ENCODE data around the gene AGK.

The AGK gene

GRCh38 chr7:141515941-141516340 is 35.3 kb upstream of the AGK start:
- DNase-seq (ENCODE audit: low read depth) = no peak
- H3K4me3 ChIP-seq (replicated peaks; ENCODE audit: low read depth, low read length) = no peak overlapping the region
- TF ChIP-seq CTCF (IDR thresholded peaks at IDR 0.05; ENCODE audit: low read length, missing control alignments) = no peak

GRCh38 chr7:141519623-141520022 is 31.6 kb upstream of the AGK start:
- no peak for TF ChIP-seq CTCF (IDR thresholded peaks at IDR 0.05; ENCODE audit: low read length, missing control alignments)
- DNase-seq (ENCODE audit: low read depth) = no peak

GRCh38 chr7:141522657-141523342 is 28.4 kb upstream of the AGK start:
- DNase-seq (ENCODE audit: low read depth) = no peak
- H3K4me3 ChIP-seq (replicated peaks; ENCODE audit: low read depth, low read length) = no peak overlapping the region
- no peak for TF ChIP-seq CTCF (IDR thresholded peaks at IDR 0.05; ENCODE audit: low read length, missing control alignments)

More at GRCh38 chr7:141519623-141520022, 31.6 kb upstream of the AGK start:
- no peak overlapping the region for H3K4me3 ChIP-seq (replicated peaks; ENCODE audit: low read depth, low read length)

- no peak for DNase-seq (ENCODE audit: low read depth)
- TF ChIP-seq CTCF (IDR thresholded peaks at IDR 0.05; ENCODE audit: low read length, missing control alignments) = no peak
These were observed 25.2 kb upstream of the AGK start for GRCh38 chr7:141525973-141526514.

GRCh38 chr7:141527076-141527475 is 24.1 kb upstream of the AGK start:
- DNase-seq (ENCODE audit: low read depth) = no peak
- no peak for TF ChIP-seq CTCF (IDR thresholded peaks at IDR 0.05; ENCODE audit: low read length, missing control alignments)

More at GRCh38 chr7:141525973-141526514, 25.2 kb upstream of the AGK start:
- no peak overlapping the region for H3K4me3 ChIP-seq (replicated peaks; ENCODE audit: low read depth, low read length)

GRCh38 chr7:141528399-141528798 is 22.8 kb upstream of the AGK start:
- TF ChIP-seq CTCF (IDR thresholded peaks at IDR 0.05; ENCODE audit: low read length, missing control alignments) = no peak
- no peak for DNase-seq (ENCODE audit: low read depth)
- no peak overlapping the region for H3K4me3 ChIP-seq (replicated peaks; ENCODE audit: low read depth, low read length)

More at GRCh38 chr7:141527076-141527475, 24.1 kb upstream of the AGK start:
- no peak overlapping the region for H3K4me3 ChIP-seq (replicated peaks; ENCODE audit: low read depth, low read length)

Data from fibroblast of pulmonary artery (primary cell).